NCI-H2029 (cell line): ENCODE results near the gene DCAF11.

Source experiments
- DNase-seq: peaks from one replicate; lab custom pipeline; 2025; lab: John Stamatoyannopoulos, UW

DCAF11 gene

GRCh38 chr14:24079491-24080141 lies 35.0 kb upstream of the DCAF11 start:
- no peak for DNase-seq

- no peak for DNase-seq
These were observed 34.4 kb upstream of the DCAF11 start for GRCh38 chr14:24080142-24080530.

- DNase-seq = no peak
These were observed 33.5 kb upstream of the DCAF11 start for GRCh38 chr14:24080888-24081738.

- no peak for DNase-seq
These were observed 32.8 kb upstream of the DCAF11 start for GRCh38 chr14:24081739-24082211.

GRCh38 chr14:24082411-24083080 lies 32.0 kb upstream of the DCAF11 start:
- no peak for DNase-seq

GRCh38 chr14:24083462-24083861 lies 31.1 kb upstream of the DCAF11 start:
- no peak for DNase-seq

- no peak for DNase-seq
These were observed 30.1 kb upstream of the DCAF11 start for GRCh38 chr14:24084440-24084839.

- no peak for DNase-seq
These were observed 29.4 kb upstream of the DCAF11 start for GRCh38 chr14:24085215-24085614.

GRCh38 chr14:24086193-24086955 lies 28.2 kb upstream of the DCAF11 start:
- no peak for DNase-seq

GRCh38 chr14:24087004-24087403 lies 27.6 kb upstream of the DCAF11 start:
- no peak for DNase-seq

- no peak for DNase-seq
These were observed 26.5 kb upstream of the DCAF11 start for GRCh38 chr14:24088095-24088494.

- DNase-seq = no peak
These were observed 24.7 kb upstream of the DCAF11 start for GRCh38 chr14:24089890-24090289.

- no peak for DNase-seq
These were observed 22.5 kb upstream of the DCAF11 start for GRCh38 chr14:24092110-24092504.

GRCh38 chr14:24092505-24093206 lies 21.9 kb upstream of the DCAF11 start:
- no peak for DNase-seq

- no peak for DNase-seq
These were observed 21.2 kb upstream of the DCAF11 start for GRCh38 chr14:24093207-24093900.

- peak; percentile 81 for DNase-seq
These were observed 20.4 kb upstream of the DCAF11 start, which contains the start of gene PCK2 for GRCh38 chr14:24093901-24094840. Gene PCK2, plus strand, starts transcription at chr14:24094311. Its CDS starts 95 bp downstream, at chr14:24094406.

GRCh38 chr14:24094841-24095270 lies 19.7 kb upstream of the DCAF11 start:
- DNase-seq = no peak

GRCh38 chr14:24095271-24096068 lies 19.1 kb upstream of the DCAF11 start:
- no peak for DNase-seq
